A549 treated with RU486 at 1 μM for 4 hours (cell line): ENCODE results near the gene IREB2. TPM values are rescaled to one million over a fixed set of nuclear protein-coding genes. Genes with fewer than 3 reads are reported as not detected.

Experiments
- total RNA-seq: library from RNA; stranded (reverse); fragments of 200-300 nt; extraction: Qiagen RNA extraction; gene quantifications from 5 replicates; pipeline ENCODE4 v1.2.3, GENCODE V29; 2022; ENCODE audit warnings: low read depth

The IREB2 gene, protein sequence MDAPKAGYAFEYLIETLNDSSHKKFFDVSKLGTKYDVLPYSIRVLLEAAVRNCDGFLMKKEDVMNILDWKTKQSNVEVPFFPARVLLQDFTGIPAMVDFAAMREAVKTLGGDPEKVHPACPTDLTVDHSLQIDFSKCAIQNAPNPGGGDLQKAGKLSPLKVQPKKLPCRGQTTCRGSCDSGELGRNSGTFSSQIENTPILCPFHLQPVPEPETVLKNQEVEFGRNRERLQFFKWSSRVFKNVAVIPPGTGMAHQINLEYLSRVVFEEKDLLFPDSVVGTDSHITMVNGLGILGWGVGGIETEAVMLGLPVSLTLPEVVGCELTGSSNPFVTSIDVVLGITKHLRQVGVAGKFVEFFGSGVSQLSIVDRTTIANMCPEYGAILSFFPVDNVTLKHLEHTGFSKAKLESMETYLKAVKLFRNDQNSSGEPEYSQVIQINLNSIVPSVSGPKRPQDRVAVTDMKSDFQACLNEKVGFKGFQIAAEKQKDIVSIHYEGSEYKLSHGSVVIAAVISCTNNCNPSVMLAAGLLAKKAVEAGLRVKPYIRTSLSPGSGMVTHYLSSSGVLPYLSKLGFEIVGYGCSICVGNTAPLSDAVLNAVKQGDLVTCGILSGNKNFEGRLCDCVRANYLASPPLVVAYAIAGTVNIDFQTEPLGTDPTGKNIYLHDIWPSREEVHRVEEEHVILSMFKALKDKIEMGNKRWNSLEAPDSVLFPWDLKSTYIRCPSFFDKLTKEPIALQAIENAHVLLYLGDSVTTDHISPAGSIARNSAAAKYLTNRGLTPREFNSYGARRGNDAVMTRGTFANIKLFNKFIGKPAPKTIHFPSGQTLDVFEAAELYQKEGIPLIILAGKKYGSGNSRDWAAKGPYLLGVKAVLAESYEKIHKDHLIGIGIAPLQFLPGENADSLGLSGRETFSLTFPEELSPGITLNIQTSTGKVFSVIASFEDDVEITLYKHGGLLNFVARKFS
- 31.4 to 44.9 TPM (median 43.1 TPM) in 5 replicates for total RNA-seq

GRCh38 chr15:78437762-78438618 lies at the start of gene IREB2:
Gene IREB2, plus strand, starts transcription at chr15:78438216. Its CDS starts 122 bp downstream, at chr15:78438338.

DNA sequence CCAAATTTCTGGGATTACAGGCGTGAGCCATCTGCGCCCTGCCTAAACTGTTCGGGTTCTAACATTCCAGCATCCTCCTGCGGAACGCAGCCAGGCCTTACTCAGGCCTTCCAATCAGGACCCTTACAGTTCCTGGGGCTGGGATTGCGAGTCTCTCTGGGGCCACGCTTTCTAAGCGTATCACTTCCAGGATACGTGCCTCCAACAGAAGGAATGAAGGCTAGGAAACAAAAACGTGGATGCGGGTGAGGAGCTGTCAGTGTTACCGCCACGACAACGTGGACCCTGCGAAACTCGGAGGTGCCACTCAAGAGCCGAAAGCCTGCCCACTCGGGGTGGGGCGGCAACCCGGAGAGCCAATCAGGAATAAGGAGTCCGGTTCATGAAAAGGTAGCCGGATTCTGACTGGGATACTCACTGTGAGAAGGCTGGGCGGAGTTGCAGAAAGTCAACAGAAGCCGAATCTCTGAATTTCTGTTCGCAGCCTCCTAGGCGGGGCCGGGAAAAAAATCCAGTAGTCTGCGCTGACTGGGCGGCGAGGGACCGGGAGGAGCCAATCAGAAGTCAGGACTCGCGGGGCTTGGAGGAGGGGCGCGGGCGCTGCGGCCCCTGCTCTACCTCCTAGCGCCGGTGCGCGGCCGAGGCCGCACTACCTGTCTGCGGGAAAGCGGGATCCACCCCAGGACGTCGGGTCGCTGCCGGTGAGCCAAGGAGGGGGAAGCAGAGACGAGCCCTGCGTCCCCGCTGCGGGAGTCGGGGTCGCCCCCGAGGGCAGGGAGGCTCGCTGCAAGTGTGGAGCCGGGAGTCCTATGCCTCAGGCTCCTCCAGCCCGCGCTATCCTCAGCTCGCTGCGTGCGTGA lies 69.2 kb downstream of the IREB2 start, which contains the start of gene HYKK:
HYKK (plus strand) TSS at position 607 of the 860 bp plus-strand sequence. CDS start 5,512 bp downstream, outside the sequence.

GRCh38 chr15:78540141-78540870 lies 102.3 kb downstream of the IREB2 start, which contains the start of gene PSMA4:
Gene PSMA4, plus strand, starts transcription at chr15:78540444. Its CDS starts 1,484 bp downstream, at chr15:78541928.

Other genes with a start within 250 kb of the IREB2 start
- 0.12 to 0.39 TPM (median 0.15 TPM) in 4 of 5 replicates, not detected in the other for gene ACSBG1, start 203.7 kb upstream of the IREB2 start, total RNA-seq
- gene DNAJA4, start 173.7 kb upstream of the IREB2 start, total RNA-seq, result 0.05 to 0.11 TPM in 2 of 5 replicates, not detected in the others
- gene SKIC8, start 138.6 kb upstream of the IREB2 start, total RNA-seq, result 80.2 to 111 TPM (median 89.2 TPM) in 5 replicates
- 1.5 to 2.0 TPM (median 1.8 TPM) in 5 replicates for gene CRABP1, start 97.9 kb upstream of the IREB2 start, total RNA-seq
- 6.2 to 7.9 TPM (median 6.7 TPM) in 5 replicates for gene HYKK, start 69.4 kb downstream of the IREB2 start, total RNA-seq
- 358 to 541 TPM (median 408 TPM) in 5 replicates for gene PSMA4, start 102.2 kb downstream of the IREB2 start, total RNA-seq
- gene CHRNA5, start 127.3 kb downstream of the IREB2 start, total RNA-seq, result 20.4 to 39.2 TPM (median 36.2 TPM) in 5 replicates
- 0.30 to 0.64 TPM (median 0.38 TPM) in 5 replicates for gene CHRNA3, start 182.8 kb downstream of the IREB2 start, total RNA-seq
- 0.67 to 1.5 TPM (median 0.77 TPM) in 5 replicates for gene CHRNB4, start 203.0 kb downstream of the IREB2 start, total RNA-seq